GM19452 (cell line): ENCODE data around the gene MYL7.

ENCODE experiments used
- ATAC-seq: cut with Tn5 transposase; IDR thresholded peaks from one replicate; pipeline ENCODE4 v1.9.1; 2021; ENCODE audit not compliant: unreplicated experiment

Gene MYL7

GRCh38 chr7:44150966-44151941, 10.1 kb upstream of the MYL7 start:
- no peak for ATAC-seq

DNA sequence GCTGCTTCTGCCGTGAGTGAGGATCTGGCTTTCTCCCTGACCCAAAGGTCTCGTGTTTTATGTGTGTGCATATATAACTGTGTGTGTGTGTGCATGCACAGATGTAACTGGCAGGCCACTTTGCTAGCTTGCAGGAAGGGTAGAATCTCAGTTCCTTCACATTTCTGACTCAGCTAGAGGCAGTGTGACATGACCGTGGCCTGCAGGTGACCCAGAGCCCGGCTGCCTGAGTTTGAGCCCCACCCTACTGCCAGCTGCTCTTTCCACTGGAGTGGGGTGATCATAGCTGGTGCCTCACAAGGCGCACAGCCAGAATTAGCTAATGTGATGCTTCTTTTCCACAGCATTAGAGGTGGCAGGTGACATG, 9.3 kb upstream of the MYL7 start:
- ATAC-seq = no peak

GRCh38 chr7:44149571-44150465, 8.7 kb upstream of the MYL7 start:
- ATAC-seq = no peak

DNA sequence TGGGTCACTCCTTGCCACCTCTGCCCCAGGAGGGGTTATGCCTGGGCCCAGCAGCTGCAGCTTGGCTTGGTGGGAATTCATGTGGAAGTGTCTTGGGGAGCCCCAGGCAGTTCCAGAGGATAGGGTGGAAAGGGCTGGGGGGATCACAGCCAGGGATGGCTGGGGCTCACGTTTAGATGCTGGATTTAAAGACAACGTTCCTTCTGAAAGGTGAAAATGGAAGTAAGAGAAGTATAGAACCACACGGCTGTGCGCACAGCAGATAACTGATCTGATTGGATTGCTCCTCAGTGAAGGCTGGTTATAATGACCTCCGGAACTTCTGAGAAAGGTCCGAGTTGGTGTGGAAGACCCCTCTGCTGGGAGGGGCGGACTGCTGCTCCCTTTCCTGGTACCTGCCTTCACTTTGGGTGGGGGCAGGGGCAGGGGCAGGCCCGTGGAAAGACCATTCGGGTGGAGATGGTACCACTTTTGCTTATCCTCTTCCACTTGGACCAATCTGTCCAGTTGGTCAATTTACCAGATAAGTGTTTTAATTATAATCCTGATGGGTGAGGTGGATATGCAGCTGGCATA, 7.9 kb upstream of the MYL7 start:
- ATAC-seq = no peak

DNA sequence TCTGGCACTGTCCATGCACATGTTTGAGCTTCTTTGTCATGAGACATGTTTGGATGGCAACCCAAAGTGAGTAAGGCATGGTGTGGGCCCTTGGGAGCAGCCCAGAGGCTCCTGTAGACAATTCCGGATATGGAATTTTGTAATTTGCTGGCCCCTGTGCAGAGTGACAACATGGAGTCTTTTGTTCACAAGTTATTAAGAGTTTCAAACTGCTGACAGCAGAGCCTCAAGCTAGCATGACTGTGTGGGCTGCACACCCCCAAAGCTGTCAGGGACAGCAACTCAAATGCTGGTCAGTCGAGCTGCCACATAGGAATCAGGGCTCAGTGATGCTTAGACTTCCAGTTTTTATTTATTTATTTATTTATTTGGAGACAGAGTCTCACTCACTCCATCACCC, 7.0 kb upstream of the MYL7 start:
- no peak for ATAC-seq

DNA sequence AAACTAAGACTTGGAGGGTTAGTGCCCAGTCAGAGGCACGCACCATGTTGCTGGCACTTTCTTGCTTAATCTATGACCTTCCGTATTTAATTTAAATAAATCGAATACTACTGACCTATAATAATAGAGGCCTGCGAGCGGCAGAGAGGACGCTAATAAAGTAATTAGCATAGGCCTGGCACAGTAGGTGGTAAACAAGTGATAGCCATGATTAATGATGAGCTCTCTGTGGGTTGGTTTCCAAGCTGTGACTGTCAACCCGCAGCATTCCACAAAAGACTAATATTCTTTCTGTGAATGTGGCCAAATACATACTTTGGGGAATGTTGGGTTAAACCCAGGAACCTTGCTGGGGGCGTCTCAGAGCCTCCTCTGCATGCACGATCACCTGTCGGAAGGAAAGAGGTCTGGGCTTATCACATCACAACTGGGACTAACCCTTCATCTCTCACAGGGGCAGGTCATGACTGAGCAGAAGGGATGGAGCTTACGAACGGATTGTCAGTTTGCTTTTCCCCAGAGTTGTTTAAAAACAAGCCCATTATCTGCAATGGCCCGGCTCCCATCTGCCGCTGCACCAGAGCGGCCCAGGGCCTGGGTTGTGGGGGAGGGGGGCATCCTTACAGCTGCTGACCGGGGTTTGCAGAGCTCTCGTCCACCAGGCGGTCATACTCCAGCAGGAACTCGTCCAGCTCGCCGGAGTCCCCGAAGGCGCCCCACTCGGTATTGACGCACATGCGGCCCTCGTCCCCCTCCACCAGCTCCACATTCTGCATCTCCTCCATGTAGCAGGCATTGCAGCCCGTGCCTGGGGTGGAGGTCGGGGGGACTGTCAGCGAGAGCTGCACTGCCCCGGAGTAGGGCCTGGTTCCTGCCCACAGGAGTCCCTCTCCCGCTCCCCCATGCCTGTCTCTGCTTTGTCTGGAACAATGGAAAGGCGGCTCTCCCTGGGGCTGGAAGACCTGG, 6.2 kb upstream of the MYL7 start:
- no peak for ATAC-seq

DNA sequence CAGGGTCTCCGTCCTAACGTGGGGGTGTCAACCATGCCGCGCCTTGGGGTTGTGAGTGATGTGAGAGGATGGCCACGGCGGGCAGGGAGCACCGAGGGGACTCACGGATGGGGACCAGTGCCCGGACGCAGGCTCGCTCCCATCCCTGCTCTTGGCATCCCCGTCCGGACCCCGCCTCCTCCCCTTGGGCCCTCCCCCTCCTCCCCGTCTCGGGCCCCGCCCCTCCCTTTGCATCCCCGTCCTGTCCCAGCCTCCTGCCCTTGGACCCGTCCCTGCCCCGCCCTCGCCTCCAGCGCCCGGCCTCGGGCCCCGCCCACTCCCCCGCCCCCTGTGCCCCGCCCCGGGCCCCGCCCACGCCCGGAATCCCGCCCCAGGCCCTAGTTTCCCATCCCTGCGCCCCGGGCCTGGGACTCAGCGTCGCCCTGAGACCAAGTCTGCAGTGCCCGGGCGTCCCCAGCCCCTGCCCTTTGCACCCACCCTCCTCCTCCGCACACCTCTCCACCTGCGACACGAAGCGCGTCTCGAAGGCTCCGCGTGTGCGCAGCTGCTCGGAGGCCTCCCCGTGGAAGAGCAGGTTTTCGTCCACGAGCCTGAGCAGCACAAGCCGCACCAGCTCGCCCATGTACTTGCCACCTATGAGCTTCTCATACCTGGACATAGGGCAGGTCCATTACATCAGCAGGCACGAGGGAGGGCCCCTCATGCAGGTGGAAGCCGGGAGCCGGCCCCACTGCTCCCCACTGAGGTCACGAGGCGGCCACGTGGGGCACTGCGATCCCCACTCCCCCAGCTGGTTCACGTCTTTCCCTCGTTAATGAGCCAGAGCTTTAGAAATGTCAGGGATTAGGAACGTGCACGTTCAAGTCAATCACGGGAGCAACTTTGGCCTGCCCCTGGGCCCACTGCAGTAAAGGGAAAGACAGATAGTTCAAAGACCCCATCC, 5.1 kb upstream of the MYL7 start:
- ATAC-seq = no peak

GRCh38 chr7:44145479-44145968, 4.4 kb upstream of the MYL7 start:
- ATAC-seq = no peak

- no peak for ATAC-seq
Observed at GRCh38 chr7:44144968-44145478, 3.9 kb upstream of the MYL7 start.

GRCh38 chr7:44144426-44144967, 3.4 kb upstream of the MYL7 start:
- ATAC-seq = no peak

- ATAC-seq = no peak
Observed at GRCh38 chr7:44143646-44144250, 2.6 kb upstream of the MYL7 start.

DNA sequence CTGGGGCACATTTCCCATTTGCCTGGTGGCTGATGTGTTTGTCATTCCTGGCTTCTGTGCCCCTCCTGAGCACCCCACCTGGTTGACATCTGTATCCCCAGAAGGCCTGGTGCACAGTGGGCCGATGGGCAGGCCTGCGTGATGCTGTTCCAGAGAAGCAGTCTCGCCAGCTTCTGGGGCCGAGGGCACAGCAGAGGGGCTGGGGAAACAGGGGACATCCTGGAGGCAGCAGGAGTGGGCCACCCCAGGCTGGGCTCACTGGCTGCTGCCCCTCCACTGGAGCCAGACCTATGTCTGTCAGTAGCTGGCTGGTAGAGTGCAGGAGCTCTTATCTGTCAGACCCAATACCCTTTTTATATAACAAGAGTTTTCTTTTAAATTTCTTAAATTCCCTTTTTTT, 896 bp upstream of the MYL7 start:
- no peak for ATAC-seq

GRCh38 chr7:44140341-44140740, 791 bp downstream of the MYL7 start:
- no peak for ATAC-seq

DNA sequence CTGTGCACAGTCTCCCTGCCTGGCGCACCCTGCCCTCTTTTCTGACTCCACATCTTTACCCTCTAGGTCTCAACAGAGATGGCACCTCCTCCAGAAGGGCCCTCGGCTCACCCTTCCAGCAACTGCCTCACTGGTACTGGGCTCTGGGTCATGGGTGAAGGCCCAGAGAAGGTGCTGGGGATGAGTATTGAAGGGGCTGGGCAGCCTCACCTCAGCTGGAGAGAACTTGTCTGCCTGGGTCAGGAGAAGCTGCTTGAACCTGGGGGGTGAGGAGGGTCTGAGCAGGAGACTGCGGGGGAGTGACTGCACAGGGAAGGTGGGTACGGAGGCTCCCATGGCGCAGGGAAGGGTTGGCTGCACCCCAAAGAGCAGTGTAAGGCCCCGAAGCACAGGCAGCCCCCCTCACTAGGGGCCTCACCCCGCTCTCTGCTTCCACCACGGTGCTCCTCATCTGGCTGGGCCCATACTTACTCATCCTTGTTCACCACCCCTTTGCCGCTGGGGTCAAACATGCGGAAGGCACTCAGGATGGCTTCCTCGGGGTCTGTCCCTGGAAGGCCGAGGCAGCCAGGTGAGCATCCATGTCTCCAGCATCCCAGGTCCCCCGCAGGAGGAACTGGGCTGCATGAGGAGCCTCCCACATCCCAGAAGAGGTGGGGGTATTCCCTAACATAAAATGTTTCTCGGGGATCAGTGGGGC, 1.7 kb downstream of the MYL7 start:
- no peak for ATAC-seq

GRCh38 chr7:44138698-44139097, 2.4 kb downstream of the MYL7 start:
- no peak for ATAC-seq

DNA sequence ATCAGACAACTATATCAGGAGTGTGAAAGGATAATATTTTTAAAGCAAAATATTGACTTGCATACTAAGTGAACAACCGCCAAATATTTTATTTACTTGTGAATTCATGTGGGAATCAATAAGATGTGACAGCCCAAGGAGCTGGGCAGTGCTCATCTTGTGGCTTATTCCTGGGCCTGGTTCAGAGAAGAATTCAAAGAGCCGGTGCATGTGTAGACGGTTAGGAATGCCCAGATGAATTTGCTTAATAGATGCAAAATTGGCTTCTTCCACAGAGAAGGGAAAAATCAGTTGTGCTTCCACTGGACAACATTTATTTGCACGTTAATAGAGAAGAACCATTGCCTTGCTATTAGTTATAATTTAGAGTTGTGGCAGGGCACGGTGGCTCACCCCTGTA, 4.4 kb downstream of the MYL7 start:
- ATAC-seq = no peak

DNA sequence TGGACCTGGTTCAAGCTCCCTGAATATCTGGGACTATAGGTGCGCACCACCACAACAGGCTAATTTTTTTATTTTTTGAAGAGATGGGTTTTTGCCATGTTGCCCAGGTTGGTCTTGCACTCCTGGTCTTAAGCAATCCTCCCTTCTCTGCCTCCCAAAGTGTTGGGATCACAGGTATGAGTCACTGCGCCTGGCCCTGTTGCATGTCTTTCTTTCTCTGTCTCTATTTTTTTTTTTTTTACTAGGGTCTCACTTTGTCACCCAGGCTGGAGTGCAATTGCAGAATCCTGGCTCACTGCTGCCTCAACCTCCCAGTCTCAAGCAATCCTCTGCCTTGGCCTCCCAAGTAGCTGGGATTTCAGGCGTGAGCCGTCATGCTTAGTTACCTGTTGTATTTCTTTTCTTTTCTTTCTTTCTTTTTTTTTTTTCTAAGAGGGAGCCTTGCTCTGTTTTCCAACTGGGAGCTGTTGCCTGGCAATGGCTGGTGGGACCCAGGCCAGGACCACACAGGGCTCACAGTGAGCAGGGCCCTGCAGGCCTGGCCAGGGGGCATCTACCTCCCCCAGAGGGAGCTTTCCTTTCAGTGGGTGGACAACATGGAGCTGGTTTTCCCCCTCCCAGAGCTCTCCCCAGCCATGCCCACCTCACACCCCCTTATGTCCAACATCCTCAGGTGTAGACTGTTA, 6.0 kb downstream of the MYL7 start:
- no peak for ATAC-seq
